NCI-H187 (cell line): ENCODE measurements around the gene CDIPT.
"Not testable (repeated sequence)": the region's sequence is repeated elsewhere in the genome, so short reads cannot be mapped to it uniquely, and the experiment has no call there.

Experiments used
- DNase-seq, 2 experiments: peaks; one replicate each; lab custom pipeline; 2025; lab: John Stamatoyannopoulos, UW

Gene CDIPT, protein sequence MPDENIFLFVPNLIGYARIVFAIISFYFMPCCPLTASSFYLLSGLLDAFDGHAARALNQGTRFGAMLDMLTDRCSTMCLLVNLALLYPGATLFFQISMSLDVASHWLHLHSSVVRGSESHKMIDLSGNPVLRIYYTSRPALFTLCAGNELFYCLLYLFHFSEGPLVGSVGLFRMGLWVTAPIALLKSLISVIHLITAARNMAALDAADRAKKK

DNA sequence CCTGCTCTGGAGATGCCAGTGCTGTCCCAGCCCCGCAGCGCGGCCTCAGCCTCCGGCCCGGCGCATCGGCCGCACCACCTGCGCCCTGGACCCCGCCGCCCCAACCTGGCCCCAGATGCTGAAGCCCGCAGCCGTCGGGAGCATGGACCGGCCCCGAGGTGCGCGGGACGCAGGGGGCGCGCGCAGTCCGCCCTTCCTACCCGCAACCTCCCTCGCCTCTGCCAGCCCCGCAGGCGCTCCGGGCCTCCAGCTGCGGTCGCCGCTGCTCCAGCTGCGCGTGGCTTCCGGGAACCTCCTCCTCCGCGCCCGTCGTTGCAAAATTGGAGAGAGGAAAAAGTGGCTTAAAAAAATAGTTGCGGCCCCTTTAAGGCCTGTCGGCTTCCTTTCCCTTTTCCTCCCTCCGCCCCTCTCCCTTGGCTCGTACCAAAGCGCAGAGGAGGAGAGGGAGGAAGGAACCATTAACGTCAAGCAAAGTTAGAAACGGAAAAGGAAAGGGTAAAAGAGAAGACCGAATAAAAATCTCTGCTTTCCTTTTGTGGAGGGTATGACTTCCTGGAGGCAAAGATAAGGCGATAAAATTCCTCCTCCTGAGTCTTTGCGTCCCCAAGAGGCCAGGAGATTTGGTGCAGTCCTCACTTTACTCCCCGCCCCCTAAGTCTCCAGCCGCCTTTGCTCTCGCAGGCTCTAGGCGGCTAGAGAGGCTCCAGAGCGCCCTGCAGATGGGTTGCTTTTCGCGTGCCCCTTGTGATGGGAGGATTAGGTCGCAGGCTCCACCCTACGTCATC lies at the start of gene CDIPT:
TSS of gene CDIPT (minus strand) at position 343 of the 785 bp plus-strand sequence. CDS start 369 bp downstream, outside the sequence.
- peak; percentile 87 to 93 for DNase-seq

DNA sequence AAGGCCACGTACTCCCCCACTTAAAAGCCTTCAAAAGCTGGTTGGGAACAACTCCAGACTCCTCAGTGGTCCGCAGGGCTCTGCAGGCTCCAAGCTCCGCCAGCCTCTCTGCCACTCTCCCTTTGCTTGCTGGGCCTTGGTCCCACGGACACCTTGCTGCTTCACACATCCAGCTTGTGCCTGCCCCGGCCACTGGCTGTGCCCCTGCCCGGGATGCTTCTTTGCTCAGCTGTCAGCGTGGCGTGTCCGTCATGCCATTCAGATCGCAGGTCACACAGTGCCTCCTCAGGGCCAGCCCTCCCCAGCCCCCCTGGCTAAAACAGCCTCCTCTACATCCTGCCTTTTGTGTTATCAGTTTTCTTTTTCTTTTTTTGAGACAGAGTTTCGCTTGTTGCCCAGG lies 49.1 kb upstream of the CDIPT start:
- DNase-seq: no peak

DNA sequence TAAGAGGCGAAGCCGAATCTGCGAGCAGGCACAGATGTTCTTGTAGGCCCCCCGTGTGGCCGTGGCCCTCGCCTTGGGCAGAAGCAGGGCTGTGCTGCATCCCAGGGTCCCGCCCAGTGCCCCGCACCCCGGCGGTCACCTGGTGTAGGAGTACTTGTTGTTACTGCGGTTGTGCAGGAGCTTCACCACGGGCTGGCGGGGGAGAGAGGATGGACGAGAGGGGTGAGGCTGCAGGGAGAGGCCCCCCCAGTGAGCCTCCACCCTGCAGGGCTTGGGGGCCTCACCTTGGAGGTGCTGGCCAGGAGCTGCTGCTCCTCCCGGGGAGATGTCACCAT lies 48.6 kb upstream of the CDIPT start:
- no peak for DNase-seq

DNA sequence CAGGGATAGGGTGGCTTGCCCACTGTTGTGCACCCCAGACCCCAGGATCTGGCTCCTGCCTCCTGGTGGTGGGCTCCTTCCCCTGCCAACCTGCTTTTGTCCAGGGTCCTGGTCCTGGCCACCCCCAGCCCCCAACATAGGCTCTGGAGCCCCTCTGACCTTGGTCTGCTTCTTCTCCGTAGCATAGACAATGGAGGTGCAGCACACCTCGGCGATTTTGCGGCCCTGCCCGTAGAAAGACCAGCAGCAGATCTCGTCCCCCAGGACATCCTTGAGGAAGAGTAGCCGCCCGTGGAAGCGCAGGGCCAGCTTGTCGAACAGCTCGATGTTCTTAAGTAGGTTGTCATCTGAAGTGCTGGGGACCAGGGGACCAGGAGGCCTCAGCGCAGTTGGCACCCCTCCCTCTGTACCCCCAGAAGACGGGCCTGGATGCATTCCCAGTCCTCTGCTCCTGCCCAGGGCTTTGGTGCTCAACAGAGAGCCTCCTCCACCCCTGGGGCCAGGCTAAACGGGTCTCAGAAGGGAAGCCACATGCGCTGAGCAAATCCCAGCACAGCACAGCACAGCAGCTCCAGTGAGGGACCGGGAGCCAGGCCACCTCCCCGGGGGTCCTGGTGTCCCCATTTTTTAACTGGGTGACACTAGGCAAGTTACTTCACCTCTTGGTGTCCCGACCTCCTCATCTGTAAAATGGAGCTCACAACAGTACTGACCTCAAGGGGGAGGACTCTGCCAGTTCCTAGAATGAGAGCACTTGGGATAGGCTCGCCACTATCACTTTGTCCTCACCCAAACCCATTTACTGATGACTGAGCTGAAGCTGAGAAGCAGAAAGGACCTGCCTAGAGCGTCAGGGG lies 48.0 kb upstream of the CDIPT start:
- DNase-seq: no peak

DNA sequence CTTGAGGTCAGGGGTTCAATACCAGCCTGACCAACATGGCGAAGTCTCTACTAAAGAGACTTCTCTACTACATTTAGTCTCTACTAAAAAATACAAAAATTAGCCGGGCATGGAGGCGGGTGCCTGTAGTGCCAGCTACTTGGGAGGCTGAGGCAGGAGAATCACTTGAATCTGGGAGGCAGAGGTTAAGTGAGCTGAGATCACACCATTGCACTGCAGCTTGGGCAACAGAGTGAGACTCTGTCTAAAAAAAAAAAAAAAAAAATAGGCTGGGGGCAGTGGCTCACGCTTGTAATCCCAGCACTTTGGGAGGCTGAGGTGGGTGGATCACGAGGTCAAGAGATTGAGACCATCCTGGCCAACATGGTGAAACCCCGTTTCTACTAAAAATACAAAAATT lies 46.8 kb upstream of the CDIPT start:
- not testable (repeated sequence) for DNase-seq

DNA sequence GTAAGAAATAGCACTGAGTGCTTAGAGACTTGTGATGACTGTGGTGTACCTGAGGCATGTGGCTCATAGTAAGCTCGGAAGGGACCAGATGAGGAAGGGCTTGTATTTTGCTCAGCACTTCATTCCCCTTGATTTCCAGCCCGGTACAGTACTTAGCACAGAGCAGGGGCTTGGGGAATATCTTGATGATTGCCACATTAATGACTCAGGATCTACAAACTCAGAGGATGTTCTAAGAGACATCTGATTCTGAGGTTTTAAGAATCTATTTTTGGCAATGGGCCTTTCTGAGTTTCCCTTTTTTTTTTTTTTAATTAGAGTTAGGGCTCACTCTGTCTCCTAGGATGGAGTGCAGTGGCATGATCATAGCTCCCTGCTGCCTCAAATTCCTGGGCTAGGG lies 46.4 kb upstream of the CDIPT start:
- DNase-seq: no peak

DNA sequence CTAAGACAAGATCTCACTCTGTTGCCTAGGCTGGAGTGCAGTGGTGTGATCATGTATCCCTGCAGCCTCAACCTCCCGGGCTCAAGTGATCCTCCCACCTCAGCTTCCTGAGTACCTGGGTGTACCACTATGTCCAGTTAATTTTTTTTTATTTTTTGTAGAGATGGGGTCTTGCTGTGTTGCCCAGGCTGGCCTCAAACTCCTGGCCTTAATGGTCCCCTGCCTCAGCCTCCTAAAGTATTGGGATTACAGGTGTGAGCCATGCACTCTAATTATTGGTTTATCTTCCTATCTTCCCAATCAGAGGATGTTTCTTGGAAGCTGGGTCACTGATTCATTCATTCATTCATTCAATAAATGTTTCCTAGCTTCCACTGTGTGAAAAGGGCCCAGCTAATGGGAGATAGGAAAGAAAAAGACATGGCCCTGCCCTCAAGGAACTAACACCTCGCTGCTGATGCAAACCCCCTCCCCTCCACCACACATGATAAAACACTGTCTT lies 45.7 kb upstream of the CDIPT start:
- DNase-seq: no peak

DNA sequence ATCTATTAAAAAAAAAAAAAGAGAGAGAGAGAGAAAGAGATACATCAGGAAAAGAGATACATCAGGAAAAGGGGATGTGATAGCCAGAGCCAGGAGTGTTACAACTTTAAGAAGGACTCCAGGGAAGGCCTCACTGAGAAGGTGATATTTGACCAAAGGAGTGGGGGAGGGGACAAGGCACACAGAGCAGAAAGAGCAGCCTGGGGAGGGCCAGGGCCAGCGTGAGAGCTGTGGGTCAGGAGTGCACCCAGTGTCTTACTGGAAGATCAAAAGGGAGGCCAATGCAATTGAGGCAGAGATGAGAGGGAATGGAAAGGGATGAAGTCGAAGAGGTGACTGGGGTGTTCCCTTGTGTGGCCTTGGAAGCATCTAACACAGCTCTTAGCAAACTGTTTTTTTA lies 44.9 kb upstream of the CDIPT start:
- DNase-seq: no peak

DNA sequence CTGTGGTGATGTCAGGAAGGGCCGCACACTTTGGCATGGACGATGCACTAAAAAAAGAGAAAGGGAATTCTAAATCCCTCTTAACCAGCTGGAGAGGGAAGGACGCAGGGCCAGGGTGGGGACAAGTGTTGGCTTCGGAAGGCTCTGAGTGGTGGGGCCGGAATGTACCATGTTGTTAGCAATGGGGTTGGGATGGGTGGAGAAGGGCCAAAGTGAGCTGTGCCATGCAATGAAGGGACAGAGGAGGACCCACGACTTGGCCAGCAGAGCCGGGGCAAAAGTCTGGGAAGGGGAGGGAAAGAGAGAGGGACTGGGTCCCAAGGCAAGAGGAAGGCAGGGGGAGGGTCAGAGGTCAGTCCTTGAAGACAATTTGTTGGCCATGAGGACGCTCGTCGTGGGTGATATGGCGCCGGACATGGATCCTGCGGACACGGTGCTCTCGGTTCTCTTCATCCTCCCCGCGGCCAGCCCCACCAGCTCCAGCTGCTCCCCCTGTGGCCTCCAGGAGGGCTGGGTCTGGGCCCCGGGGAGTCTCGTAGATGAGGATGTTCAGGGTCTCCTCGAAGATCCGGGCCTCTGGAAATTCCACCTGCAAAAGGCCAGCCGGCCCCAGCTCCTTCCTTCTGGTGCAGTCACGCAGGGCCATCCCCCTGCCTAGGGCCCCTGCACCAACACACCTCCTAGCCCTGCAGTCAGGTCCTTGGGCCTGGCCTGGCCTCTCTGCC lies 43.7 kb upstream of the CDIPT start:
- DNase-seq: no peak

DNA sequence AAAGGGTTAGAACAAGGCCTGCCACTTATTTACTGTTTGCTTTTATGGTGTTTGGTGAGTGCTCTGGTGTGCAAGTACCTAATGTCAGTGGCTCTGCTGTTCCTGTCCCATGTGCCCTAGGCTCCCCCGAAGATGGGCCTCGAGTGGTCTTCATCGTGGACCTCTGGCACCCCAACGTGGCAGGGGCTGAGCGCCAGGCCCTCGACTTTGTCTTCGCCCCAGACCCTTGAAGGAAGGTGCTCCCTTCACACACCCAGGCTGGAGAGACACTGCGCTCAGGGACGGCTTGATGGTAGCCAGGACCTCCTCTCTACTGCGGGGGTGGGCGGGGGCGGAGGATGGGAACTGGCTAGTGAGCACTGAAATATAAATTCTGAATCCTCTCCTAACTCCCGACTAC lies 42.6 kb upstream of the CDIPT start:
- DNase-seq: no peak

DNA sequence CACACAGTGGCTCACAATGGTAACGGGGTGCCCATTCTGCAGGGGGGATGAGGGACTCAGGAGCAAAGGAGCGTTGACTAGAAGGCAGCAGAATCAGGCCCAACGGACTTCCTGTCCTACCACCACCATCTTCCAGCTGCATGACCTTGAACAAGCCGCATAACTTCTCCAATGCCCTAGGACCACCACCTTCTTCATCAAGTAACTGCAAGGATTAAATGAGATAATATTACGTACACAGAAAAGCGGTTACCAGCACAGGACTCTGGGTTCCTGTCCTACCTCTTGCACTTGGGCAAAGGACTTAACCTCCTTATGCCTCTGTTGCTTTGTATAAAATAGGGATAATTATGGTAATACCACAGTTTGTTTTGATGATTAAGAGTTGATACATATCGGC lies 41.9 kb upstream of the CDIPT start:
- DNase-seq: no peak

DNA sequence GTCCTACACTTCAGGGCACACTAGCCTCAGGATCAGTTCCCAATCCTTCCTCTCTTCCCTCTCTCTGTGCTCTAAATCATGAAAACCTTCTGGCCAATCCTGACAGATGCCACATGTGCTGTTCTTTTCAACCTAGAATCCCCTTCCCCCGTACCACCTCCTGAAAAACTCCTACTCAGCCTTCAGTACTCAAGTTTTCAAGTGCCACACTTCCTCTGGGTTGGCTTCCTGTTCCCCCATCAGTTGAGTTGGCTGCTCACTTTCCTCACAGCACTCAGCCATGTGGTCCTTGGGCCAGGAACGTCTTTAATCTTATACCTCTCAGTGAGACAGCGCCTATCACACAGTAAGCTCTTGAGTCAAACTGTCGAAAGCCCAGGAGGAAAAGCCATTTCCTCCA lies 40.6 kb upstream of the CDIPT start:
- DNase-seq: no peak

DNA sequence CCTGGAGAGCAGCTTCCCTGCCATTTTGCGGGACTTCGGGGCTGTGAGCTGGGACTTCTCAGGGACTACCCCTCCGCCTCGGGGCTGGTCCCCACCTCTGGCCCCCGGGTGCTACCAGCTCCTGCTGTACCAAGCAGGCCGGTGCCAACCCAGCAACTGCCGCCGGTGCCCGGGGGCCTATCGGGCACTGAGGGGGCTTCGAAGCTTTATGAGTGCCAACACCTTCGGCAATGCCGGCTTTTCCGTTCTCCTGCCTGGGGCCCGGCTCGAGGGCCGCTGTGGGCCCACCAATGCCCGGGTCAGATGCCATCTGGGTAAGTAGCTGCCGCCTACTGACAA lies 38.5 kb upstream of the CDIPT start:
- no peak for DNase-seq

DNA sequence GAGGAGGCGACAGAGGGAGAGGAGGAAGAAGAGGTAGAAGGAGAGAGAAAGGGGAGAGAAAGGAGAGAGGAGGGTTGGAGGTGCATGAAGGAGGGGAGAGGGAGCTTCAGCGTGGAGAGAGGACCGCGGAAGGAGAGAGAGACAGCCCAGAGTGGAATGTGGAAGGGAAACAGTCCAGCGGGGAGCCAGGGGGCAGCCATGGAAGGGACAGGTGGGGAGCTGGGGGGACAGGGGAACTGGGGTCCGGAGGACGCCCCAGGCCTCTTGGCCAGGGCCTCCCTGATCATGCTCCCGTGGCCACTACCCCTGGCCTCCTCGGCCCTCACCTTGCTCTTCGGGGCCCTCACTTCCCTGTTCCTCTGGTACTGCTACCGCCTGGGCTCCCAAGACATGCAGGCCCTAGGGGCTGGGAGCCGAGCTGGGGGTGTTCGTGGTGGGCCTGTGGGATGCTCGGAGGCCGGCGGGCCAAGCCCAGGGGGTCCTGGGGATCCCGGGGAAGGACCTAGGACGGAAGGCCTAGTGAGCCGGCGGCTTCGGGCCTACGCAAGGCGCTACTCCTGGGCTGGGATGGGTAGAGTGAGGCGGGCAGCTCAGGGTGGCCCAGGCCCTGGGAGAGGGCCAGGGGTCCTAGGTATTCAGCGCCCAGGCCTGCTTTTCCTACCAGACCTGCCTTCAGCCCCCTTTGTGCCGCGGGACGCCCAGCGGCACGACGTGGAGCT lies 38.0 kb upstream of the CDIPT start:
- DNase-seq: no peak

DNA sequence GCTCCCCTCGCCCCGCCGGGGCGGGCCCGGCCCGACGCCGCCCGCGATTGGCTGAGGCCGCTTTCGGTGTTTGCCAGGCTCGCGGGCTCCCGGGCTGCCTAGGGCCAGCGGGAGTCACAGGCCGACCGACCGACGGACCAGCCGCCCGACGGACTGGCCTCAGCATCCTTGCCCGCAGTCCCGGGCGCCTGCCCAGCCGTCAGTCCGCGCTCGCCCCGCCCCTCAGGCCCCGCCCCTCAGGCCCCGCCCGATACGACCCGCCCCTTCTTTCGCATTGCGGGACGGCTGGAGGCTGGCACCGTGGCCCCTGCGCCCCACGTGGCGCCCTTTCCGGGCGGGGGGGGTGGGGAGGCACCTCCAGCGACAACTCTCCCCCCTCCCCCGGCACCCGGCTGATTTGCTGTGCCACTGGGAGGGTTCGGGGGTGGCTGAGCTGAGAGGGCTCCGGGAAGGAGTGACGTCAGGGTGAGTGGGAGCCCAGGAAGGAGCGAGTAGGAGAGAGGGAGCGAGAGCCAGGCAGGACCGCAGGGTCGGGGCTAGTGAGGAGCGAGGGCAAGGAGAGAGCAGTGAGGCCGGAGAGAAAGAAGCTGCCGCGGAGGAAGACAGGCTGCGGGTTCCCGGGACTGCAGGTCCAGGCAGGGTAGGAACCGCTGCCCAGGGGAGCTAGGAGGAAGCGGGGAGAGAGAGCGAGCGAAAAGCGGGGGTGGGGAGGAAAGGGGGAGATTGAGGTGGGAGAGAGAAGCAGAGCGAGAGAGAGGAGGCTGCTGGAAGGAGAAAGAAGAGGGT lies 37.3 kb upstream of the CDIPT start, which contains the start of gene ASPHD1:
TSS of gene ASPHD1 (plus strand) at position 387 of the 786 bp plus-strand sequence. CDS start 484 bp downstream, outside the sequence.
- no peak for DNase-seq

DNA sequence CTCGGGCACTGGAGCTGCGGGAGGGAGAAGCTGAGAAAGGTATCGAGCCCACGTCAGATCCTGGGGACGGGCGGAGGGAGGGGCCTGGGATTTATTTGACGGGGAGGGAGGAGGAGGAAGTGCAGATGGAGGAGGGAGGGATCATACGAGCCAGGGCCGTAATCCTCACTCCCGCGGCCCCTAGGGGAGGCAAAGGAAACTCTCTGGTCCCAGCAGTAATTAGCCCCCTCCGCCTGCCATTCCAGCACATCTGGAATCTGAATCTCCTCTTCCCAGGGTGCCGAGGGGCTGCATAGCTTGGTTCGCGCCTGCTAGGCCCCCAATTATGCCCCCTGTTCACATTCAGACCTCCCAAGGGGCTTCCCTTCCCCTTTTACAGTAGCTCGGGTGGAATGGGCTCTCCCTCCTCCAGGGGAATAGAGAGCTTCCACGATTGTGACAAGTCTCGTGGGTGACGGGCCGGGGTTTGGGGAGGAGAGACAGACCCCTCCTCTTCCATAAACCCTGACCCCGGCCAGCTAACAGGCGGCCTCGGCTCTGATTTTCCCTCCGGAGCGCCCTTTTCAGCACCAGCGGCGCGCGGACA lies 36.6 kb upstream of the CDIPT start, which contains the start of gene SEZ6L2:
TSS of gene SEZ6L2 (minus strand) at position 35 of the 586 bp plus-strand sequence. CDS start 531 bp downstream, outside the sequence.
- peak; percentile 44 to 58 for DNase-seq

DNA sequence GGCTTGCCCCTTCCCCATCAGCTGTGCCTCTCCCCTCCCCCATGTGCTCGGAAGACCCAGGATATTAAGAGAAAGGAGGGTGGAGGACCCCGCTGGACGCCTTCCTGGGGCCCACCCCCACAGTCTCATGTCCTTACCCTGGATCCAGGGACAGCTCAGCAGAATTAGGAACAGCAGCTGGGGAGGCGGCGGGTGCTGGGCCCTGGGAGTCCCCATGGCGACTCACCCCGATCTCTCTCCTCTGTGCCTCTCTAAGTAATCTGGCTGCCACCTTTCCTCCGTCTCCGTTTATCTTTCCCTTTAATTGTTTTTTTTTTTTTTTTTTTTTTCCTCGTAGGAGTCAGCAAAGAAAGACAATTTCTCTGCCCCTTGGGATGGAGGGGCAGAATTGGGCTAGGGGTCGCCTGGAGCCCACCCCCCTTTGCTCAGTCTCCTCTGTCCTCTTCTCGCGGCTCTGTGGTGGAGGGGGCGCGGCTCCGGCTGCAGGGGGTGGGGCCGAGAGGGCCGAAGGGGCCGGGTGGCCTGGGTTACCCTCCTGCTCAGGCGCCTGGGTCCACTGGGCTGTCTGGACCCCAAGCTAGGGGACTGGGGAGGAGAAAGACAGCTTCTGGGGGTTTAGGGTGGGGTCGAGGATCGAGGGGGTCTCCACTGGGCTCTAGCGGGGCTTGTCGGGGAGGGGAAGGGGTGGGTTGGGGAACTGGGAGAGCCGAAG lies 35.9 kb upstream of the CDIPT start:
- peak in 1 of 2 experiments; percentile 15 for DNase-seq

DNA sequence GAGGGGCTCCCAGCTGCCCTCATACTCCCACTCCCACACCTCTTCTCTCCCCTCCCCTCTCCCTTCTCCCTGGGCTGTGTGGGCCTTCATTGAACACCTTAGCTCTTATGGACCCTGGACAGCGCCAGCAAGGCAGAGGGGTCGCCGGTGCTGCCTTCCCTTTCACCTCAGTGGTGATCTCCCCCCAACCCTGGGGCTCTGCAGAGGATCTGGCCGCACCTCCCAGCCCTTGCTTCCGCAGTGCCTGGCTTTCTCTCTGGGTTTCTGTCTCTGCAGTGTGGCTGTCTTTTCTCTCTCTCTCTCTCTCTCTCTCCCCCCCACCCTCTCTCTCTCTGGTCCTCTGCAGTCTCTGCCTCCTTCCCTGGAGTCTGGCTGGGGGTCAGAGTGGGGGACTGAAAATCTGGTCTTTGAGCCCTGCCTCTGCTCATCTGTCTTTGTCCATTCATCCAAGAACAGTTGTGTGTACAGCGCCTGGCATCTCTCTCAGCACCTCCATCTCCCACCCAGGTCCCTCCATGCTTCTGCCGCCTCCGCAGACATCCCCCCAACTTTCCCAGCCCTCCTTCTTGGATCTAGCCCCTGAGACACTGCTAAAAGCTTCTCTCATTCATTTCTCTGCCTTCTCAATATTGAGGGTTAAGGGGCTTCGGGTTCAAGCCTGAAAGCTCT lies 35.2 kb upstream of the CDIPT start:
- no peak for DNase-seq

DNA sequence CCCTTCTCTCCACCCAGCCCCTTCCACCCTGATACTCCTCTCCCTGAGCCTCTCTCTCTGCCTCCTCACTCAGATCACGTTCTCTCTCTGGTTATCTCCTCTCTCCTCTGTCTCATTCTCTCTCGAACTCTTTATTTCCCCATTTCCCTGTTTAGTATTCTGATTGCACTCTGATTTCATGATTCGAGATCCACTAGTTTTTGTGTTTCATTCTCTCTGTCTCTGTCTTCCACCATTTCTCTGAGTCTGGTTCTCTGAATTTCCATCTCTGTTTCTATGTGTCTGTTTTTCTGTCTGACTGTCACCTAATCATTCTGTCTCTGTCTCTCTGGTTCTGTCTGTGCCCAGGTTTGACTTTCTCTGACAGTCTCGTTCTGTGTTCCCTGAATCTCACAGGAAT lies 34.3 kb upstream of the CDIPT start:
- no peak for DNase-seq
